Lower lobe of right lung (tissue), 2 donors: ENCODE measurements around the gene HAND2. TPM values are rescaled to one million over a fixed set of nuclear protein-coding genes. Genes with fewer than 3 reads are reported as not detected.
A peak's percentile ranks its signal among the peaks of the same experiment; 100 is the strongest.

ENCODE experiments used
- ATAC-seq, 2 donors: fragments of 200-7000 bp; cut with Tn5 transposase; one replicate each; pipeline ENCODE4 v1.9.1; 2020 to 2022; ENCODE audit warnings: mild to moderate bottlenecking in 2 of 2, moderate library complexity in 2 of 2
- DNase-seq: peaks from one replicate; pipeline ENCODE4 v3.0.0-alpha.2; 2020
- H3K27ac ChIP-seq: fragments of 200-600 bp; one replicate; pipeline ENCODE4 v1.8.0; 2022
- H3K27me3 ChIP-seq: fragments of 200-600 bp; one replicate; pipeline ENCODE4 v1.8.0; 2022; ENCODE audit warnings: low read depth
- H3K36me3 ChIP-seq: fragments of 200-600 bp; one replicate; pipeline ENCODE4 v1.8.0; 2022; ENCODE audit warnings: mild to moderate bottlenecking
- H3K4me1 ChIP-seq: fragments of 200-600 bp; one replicate; pipeline ENCODE4 v1.8.0; 2022
- H3K4me3 ChIP-seq: fragments of 200-600 bp; one replicate; pipeline ENCODE4 v1.8.0; 2022; ENCODE audit warnings: mild to moderate bottlenecking
- H3K9me3 ChIP-seq: fragments of 200-600 bp; one replicate; pipeline ENCODE4 v1.8.0; 2022
- CTCF ChIP-seq: fragments of 200-600 bp; IDR thresholded peaks from one replicate; pipeline ENCODE4 v1.8.0; 2022; ENCODE audit warnings: antibody characterized with exemption, mild to moderate bottlenecking
- intact Hi-C: fragments of 100-400 bp; cut with DNase I; formaldehyde crosslinking; loops from one replicate; pipeline ENCODE4 v1.11.0; 2022
- long read RNA-seq: library from polyadenylated mRNA; unstranded; transcript quantifications from one replicate; pipeline ENCODE4 v2.0.0, GENCODE V29; 2021
- total RNA-seq: library from RNA; stranded (reverse); fragmentation: NEBNext Ultra II Directional; extraction: Animal tissue kit (Norgen Biotek cat#: 25700); gene quantifications from one replicate; pipeline ENCODE4 v1.2.1, GENCODE V29; 2021
- donor health status: DM: no; HTN: yes; CAD: no; lungs with severe emphysema.

HAND2 gene
- 0.35 TPM for total RNA-seq
- long read RNA-seq, result 0 reads

- Histone ChIP-seq H3K4me1 (peaks cover 18% of the 10 kb centered on the region), H3K27ac (no peak within 1 kb of the TSS), H3K4me3 (peak within 1 kb of the TSS; percentile 28), H3K36me3 (no peaks in the 10 kb centered on the region), H3K9me3 (no peaks in the 10 kb centered on the region), H3K27me3 (peaks cover 97% of the 10 kb centered on the region)
- intact Hi-C loops, result no loop called here
- ATAC-seq, result no peak
- DNase-seq, result no peak
- TF ChIP-seq CTCF, result no peak
Observed at GRCh38 chr4:173529477-173530325, at the start of gene HAND2. HAND2 (minus strand) TSS chr4:173530229; CDS start chr4:173529289, 940 bp downstream.

- Histone ChIP-seq H3K4me1 (no peaks in the 10 kb centered on the region), H3K4me3 (no peak overlapping the region), H3K27me3 (peaks cover 5% of the 10 kb centered on the region), H3K9me3 (no peaks in the 10 kb centered on the region), H3K36me3 (no peaks in the 10 kb centered on the region), H3K27ac (no peak overlapping the region)
- no peak for DNase-seq
- intact Hi-C loops, result no loop called here
- ATAC-seq, result no peak
- TF ChIP-seq CTCF, result no peak
Observed at GRCh38 chr4:173578956-173579355, 48.9 kb upstream of the HAND2 start.

GRCh38 chr4:173577963-173578362, 47.9 kb upstream of the HAND2 start:
- H3K36me3 ChIP-seq, result no peaks in the 10 kb centered on the region
- DNase-seq (no peak), ATAC-seq (no peak)
- TF ChIP-seq CTCF, result no peak
- no peak overlapping the region for H3K27ac ChIP-seq
- H3K9me3 ChIP-seq, result no peaks in the 10 kb centered on the region
- peaks cover 5% of the 10 kb centered on the region for H3K27me3 ChIP-seq
- intact Hi-C loops, result no loop called here
- no peaks in the 10 kb centered on the region for H3K4me1 ChIP-seq
- H3K4me3 ChIP-seq, result no peak overlapping the region

- no peaks in the 10 kb centered on the region for H3K27me3 ChIP-seq
- H3K4me3 ChIP-seq, result no peak overlapping the region
- no peaks in the 10 kb centered on the region for H3K4me1 ChIP-seq
- DNase-seq, result no peak
- no peak overlapping the region for H3K27ac ChIP-seq
- no peak for TF ChIP-seq CTCF
- no peaks in the 10 kb centered on the region for H3K36me3 ChIP-seq
- no peak for ATAC-seq
- no peaks in the 10 kb centered on the region for H3K9me3 ChIP-seq
- intact Hi-C loops, result no loop called here
Observed at GRCh38 chr4:173575482-173576152, 45.6 kb upstream of the HAND2 start.

GRCh38 chr4:173573725-173574124, 43.7 kb upstream of the HAND2 start:
- DNase-seq (no peak), ATAC-seq (no peak)
- Histone ChIP-seq H3K27me3 (no peaks in the 10 kb centered on the region), H3K36me3 (no peaks in the 10 kb centered on the region), H3K9me3 (no peaks in the 10 kb centered on the region), H3K4me1 (no peaks in the 10 kb centered on the region), H3K27ac (no peak overlapping the region), H3K4me3 (no peak overlapping the region)
- no peak for TF ChIP-seq CTCF
- intact Hi-C loops, result no loop called here
